Panc1 (cell line): Measurements from ENCODE around the gene EMX2.

Experiments
- CTCF ChIP-seq: fragments of 450-650 bp; IDR thresholded peaks from 2 replicates; pipeline ENCODE4 v1.5.1; 2017; ENCODE audit warnings: mild to moderate bottlenecking
- POLR2AphosphoS5 ChIP-seq: IDR thresholded peaks from 2 replicates; pipeline ENCODE4 v1.6.1; 2012; ENCODE audit warnings: mild to moderate bottlenecking, low read depth, low read length, moderate library complexity

GRCh38 chr10:117591043-117591442 is 48.5 kb downstream of the EMX2 start:
- TF ChIP-seq CTCF (no peak), POLR2AphosphoS5 (no peak)
